ENCODE measurements around the gene PIEZO2.
"Not testable (repeated sequence)": the region's sequence is repeated elsewhere in the genome, so short reads cannot be mapped to it uniquely, and the experiment has no call there.

The PIEZO2 gene

DNA sequence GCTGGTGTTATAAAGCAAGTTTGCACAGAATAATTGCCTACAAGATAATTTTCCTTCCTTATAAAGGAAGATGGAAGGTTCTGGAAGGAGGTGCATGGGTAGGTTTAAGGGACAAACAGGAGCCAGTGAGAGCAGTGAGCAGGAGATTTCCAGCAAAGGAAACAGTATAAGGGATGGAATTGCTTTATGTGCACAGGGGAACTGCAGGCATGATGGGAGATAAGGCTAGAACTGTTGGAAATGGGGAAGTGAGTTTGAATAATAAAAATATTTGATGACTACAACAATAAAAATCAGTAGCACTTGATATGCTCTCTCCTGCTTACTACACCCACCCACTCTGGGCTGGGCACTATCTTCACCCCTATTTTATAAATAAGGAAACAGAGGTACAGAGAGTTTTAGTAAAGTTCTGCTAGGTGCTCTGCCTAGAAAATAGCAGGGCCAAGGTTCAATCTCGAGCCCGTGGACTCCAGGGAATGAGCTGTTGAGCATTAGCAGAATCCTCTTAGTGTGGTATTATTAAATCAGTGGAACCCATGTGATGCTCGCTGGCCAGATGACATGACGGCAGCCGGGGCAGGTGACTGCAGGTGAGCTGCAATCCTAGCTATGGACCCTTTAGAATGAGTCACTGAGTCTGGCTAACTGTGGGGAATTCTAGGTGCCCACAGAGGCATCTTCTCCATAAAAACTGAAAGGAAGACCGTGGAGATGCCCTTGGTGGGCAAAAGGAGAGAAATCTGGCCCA lies 302.5 kb downstream of the PIEZO2 start:
- no peak for DNase-seq (ENCODE audit: low spot score)

DNA sequence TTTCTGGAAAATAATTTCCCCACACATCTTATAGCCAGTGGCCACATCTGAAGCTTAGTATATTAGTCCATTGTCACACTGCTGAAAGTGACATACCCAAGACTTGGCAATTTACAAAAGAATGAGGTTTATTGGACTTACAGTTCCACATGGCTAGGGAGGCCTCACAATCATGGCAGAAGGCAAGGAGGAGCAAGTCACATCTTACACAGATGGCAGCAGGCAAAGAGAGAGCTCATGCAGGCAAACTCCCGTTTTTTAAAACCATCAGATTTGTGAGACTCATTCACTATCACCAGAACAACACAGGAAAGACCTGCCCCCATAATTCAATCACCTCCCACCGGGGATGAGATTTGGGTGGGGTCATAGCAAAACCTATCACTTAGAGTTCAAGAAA lies 303.3 kb downstream of the PIEZO2 start:
- DNase-seq (ENCODE audit: low spot score): not testable (repeated sequence)

DNA sequence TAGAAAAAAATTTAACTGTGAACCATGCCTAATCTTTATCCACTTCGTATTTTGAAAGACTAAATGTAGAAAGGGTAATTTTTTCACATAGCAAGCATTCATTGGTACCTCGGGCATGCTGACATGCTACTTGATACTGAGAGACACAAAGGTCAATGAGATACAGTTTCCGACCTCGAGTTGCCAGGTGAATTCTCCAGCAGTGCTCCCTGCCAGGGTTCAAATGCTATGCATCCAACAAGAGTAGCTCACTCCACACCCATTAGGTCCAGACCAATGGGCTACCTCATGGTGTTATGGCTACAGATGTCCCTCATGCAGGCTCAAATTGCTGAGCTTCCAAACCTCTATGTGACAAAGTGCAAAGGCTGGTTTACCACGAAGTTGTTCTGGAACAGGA lies 305.8 kb downstream of the PIEZO2 start:
- DNase-seq (ENCODE audit: low spot score): no peak

DNA sequence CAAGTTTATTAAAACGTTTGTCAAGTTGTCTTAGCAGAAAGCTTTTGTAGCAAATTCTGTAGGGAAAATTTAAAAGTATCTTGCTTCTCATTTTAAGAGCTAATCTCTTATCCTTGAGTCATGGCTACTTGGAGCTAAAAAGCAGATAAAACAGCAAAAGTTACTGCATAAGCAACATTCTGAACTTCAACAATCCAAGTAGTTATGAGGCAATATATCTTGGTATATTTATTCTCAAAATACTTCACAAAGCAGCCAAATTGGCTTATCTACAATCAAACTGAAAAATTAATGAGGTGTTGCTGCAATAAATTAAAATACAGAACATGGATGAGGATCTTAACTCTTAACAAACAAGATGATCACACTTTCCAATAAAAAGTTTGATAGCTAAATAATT lies 306.5 kb downstream of the PIEZO2 start:
- no peak for DNase-seq (ENCODE audit: low spot score)

DNA sequence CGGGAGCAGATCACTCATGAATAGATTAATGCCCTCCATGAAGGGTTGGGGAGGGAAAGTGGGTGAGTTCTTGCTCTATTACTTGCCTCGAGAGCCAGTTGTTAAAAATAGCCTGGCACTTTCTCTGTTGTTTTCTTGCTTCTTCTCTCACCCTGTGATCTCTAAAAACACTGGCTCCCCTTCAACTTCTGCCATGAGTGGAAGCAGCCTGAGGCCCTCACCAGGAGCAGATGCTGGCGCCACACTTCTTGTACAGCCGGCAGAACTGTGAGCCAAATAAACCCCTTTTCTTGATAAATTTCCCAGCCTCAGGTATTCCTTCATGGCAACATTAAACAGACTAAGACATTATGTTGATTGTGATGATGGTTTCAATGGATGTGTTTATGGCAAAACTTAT lies 307.0 kb downstream of the PIEZO2 start:
- DNase-seq (ENCODE audit: low spot score): no peak

DNA sequence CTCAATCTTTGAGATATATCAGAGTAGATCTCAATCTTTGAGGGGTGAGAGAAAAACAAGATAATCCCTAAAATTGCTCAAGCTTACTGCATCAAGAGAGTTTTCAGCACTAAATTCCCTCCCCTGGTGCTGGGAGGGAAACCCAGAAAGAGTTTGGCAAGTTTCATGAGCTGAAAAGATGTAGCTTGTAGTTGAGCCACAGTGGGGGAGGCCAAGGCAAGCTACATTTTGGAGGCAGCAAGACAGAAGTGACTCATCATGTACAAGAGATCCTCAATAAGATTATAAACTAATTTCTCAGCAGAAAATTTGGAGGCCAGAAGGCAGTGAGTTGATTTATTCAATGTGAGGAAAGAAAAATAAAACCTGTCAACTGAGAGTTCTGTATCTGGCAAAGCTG lies 308.2 kb downstream of the PIEZO2 start:
- no peak for DNase-seq (ENCODE audit: low spot score)

DNA sequence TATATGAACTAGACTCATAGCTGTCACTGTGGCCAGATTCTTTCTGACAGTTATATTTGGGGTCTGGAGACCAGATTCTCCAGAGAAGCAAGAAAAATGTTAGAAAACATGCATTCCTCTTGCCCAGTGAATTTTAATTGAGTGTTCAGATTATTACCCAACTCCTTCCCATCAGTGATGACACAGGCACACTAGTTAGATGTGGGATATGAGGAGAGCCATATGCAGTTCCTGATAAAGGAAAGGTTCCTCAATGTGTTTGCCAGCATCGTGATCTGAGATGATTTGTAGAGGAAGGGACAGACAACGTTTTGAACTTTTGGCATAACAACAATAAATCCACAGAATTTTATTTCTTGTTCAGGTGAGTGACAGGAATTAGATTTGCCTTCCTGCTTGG lies 308.6 kb downstream of the PIEZO2 start:
- no peak for DNase-seq (ENCODE audit: low spot score)

DNA sequence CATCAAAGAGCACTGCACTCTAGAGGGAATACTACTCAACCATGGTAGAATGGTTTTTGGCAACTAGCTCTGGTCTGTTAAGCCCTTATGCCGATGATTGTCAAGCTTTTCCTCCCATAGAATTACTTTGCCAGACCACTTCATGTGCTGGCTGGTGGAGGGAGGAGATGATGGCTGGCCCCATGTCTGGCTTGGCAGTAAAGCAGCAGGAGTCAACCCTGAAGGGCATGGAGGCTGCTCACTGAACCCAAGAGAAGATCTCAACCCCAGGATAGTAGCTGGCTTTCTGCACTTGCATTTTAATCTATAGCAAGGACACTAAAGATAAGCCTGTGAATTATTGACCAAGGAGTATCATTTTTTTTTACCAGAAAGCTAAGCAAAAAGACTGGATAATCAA lies 309.9 kb downstream of the PIEZO2 start:
- no peak for DNase-seq (ENCODE audit: low spot score)

DNA sequence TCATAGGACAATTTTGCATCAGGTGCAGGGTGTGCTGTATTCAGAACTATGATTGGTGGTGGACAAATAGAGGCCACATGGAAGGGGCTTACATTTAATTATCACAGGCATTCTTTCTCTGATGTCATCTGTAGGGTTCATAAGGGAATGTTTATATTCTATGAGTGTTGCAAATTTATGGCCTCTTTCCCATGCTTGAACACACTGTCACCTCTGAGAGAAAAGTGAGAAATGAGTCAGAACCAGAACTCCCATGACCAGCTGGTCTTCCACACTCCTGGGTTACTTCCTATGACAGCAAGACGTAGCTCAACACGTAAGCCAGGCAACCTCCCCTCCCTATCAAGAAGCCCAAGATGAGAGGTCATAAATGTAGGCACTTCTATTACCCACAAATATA lies 310.8 kb downstream of the PIEZO2 start:
- DNase-seq (ENCODE audit: low spot score): no peak

DNA sequence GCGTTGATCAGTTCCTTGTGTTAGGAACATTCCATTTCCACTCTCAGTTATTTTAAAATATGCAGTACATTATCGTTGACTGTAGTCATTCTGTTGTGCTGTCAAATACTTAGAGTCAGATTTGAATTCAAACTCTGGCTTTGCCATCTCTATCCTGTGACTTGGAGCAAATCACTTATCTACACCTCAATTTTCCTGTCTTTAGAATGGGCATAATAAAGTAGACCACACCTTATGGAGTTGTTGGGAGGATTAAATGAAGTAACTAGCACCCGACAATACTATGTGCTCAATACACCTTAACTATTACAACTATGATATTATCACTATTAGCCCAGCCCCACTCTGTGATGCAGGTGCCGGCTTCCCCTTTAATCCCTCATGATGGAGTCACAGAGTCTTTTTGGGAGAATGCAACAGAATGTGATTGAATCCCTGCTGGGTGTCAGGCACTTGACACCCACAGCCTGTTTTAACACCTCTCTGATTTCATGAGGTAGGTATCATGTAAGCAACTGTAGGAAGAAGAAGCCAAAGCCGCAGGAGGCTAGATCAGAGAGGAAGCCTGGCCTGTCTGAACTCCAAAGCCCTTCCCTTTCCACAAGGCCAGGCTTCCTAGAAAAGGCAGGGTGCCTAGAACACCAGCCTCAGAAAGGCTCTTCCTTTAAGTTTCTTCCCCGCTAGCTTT lies 315.1 kb downstream of the PIEZO2 start:
- DNase-seq (ENCODE audit: low spot score): no peak

DNA sequence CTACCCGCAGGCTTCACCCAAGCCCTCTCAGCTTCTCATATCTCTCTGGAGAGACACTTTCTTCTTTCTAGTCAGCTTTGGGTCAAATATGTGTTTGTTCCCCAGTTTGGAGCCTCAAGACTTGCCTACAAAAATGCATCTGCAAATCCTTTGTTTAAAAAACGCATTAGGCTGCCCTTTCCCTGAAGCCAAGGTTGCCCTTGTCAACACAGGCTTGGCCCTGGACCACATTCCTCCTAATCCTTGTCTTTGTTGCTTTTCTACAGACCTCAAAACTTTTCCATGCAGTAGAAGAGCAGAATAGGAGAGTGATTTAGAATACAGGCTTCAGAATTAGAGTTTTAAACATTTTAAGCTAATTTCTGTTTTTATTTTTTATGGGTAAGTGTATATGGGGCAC lies 315.7 kb downstream of the PIEZO2 start:
- DNase-seq (ENCODE audit: low spot score): no peak

DNA sequence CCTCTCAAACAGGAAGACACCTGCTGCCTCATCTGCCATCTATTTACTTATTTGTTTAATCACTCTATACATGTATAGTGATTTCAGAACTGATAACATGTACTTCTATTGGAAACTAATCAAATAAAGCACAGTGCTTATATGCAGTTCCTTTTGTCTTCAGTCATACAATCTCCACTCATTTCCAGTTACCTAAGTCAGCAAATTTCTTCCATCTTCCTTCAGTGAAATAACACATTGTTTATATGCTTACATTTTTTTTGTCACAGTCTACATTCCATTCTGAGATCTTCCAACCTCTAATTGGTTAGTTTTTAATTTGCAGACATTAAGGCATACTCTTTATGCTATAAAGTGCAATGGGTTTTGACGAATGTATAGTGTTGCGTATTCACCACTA lies 323.0 kb downstream of the PIEZO2 start:
- DNase-seq (ENCODE audit: low spot score): no peak

DNA sequence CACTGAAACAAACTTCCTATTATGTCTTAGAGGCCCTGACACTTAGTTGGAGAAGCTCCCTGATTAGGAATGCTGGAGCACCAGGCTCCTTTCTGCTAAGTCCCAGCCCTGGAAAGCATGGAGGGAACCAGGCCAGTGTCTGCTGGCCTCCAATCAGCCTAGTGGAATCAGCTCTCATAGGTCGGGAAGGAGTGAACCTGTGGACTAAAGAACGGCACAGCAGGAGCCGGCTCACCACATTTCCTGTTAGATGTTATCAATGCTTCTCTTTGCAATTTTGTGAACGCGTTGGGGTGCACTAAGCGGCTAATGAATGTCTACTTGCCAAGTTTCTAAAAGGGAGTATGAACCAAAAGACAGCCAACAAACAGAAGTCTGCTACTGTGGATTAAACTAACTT lies 326.9 kb downstream of the PIEZO2 start:
- no peak for DNase-seq (ENCODE audit: low spot score)

DNA sequence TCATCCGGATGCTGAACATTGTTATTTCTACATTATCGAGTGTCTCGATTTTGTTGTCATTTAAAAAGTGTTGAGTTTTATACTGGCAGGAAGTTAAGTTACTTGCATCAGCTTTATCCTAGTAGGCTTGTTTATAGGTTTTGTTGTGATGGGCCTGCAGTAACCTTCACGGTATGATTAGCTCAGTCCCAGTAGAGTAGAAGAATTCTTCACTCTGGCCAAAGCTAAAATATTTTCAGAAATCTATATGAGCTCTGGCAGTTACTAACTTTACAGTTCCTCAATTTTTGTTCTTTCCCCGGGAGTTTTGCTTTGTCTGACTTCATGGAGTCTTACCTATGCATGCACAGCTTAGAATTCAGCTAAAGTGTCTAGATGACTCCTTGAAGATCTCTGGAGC lies 328.7 kb downstream of the PIEZO2 start:
- no peak for DNase-seq (ENCODE audit: low spot score)

DNA sequence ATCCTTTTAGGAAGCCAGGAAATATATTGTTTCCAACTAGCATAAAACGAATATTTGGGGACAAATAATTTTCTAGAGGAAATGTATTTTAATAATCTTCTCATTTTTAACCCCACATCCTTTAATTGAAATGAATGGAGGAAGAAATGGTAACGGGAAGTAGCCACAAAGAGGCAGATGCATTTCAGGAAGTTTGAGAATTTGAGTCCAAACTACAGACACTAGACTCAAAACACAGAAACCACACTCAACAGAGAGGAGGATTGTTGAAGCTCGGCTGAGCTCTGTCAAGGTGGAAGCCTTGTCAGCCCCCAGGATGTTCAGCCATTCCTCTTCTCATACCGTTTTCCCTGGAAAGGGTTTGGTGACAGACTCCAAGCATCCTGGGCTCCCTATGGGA lies 335.0 kb downstream of the PIEZO2 start:
- no peak for DNase-seq (ENCODE audit: low spot score)

DNA sequence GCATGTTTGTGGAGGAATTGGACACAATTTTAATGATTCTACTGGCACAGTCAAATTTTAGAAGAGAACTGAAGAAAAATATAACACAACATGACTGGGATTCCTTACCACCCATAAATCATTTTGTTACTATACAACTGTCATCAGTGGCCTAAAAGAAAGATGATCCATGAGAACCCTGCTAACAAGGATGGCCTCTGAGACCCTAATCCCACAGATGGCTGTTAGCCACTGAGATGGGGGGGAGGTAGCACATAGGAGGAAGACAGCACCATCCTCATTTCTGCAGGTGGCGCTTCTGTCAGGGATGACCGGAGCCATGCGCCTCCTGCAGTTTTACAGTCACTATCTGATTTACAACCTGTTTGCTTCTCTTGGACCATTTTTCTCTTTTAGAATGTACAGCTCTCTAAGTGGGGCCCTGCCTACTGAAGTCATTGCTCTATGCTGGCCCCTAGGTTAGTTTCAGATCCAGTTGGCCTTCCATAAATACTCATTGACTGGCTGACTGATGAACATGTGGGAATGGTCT lies 343.7 kb downstream of the PIEZO2 start:
- no peak for DNase-seq (ENCODE audit: low spot score)

DNA sequence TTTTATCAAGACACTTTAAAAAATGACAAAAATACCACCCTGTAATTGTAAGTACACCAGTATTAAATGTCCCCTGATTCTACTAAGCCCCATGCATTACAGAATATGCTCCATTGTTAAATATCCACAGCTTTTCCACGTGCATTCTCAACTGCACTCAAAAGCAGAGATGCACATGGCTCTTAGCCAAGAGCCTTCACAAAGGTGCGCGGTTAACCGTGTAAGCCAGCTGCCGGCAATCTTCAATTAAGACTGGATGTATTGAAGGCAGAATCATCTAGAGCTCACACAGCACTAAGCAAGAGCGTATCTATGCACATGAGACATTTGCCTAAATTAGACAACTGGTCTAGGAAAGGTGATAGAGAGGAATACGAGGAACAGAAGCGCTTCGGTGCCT lies 345.2 kb downstream of the PIEZO2 start:
- no peak for DNase-seq (ENCODE audit: low spot score)

DNA sequence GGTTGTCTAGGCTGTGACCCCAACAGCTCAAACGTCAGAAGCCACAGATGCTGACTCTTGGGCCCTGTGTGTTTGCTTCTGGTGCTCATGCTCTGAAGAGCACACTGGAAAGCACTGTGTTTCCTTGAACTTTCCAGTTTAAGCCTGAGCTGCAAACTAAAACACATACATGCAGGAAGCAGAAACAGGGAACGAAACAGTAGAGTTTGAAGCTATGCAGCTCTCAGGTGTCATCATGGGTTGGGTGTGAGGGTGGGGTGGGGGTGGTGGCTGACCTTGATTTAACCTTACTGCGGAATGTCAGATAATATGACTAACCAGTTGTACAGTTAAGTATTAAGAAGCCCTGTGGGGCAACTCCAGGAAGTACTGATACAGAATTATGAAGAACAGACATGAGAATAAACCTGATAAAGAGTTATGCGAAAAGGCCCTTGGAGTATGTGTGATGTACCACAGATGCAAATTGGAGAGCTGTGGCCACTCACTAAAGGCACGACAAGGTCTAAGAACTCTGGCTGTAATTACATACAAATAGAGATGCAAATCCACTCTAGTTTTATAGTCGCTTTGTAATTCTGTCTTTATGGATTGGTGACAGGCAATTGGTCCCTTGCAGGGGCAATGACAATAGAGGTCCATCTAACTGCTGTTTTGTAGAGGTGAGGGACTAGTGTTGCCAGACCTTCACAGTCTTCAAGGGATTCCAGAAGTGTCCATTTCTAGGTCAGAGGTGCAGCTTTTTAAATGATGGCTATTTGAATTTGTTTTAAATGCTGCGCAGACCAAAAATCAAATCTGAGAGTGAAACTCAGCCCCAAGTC lies 350.4 kb downstream of the PIEZO2 start:
- DNase-seq (ENCODE audit: low spot score): no peak

DNA sequence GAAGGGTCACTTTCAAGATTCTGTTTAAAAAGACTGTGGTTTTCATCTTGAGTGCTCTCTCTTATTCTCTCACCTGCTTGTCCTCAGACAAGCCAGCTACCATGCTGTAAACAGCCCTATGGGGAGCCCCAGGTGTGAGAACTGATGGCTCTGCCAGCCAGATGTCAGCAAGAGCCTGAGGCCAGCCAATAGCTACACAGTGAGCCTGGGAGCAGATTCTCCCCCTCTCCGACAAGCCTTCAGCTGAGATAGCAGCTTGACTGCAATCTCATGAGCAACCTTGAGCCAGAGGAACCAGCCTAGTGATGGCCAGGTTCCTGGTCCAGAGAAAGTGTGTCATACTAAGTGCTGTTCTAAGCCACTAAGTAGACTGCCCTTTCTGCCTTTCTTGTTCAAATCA lies 351.5 kb downstream of the PIEZO2 start:
- DNase-seq (ENCODE audit: low spot score): no peak

DNA sequence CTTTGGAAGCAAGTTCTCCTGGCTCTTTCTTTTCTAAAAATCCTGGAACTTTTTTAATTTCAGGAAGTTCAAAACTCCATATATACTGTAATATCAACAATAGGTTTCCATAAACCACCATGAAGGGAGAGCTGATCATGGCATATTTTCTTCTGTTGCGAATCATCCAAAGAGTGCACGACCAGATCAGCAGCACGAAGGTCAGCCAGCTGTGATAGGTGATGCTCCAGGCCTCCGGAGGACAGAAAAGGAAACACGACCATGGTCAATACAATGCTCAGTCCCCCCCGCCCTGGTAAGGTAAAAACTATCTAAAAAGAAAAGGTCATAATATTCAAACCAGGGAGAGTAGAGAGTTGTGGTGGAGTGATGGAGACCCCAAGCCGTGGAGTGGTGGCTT lies 354.6 kb downstream of the PIEZO2 start:
- no peak for DNase-seq (ENCODE audit: low spot score)

DNA sequence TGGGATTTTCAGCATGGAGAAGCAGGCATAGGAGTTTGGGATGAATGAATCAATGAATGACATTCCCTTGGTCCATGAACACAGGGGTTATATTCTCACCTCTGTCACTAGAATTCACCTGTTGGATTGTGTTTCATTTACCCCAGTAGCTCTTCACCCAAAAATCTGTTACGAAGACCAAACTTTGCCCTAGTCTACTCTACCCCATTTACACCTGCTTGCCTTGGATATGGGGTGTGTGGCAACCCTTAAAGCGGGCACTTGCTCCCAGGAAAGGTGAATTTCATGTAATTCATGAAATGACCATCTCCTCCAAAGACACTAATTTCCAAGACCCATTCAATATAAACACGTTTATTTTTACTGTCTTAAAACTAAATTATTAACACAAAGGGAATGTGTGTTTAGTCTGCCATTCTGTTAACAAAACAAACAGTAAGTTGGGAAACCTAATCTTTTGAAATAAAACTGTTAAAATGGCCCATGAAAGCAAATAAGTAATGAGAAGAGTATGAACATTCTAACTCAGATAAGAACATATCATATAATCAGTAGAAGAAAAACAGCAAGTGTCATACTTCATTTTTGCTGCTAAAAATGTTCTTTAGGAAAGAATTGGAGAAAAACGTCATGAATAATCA lies 355.5 kb downstream of the PIEZO2 start:
- no peak for DNase-seq (ENCODE audit: low spot score)

DNA sequence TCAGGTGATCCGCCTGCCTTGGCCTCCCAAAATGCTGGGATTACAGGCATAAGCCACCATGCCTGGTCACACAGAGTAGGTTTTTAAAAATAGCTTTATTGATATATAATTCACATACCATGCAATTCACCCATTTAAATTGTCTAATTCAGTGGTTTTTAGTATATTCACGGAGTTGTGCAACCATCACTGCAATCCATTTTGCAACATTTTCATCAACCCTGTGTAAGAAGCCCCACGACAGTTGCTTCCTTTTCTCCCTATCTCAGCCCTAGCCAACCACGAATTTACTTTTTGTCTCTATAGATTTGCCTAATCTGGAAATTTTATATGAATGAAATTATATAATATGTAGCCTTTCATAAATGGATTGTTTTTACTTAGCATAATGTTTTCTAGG lies 357.2 kb downstream of the PIEZO2 start:
- no peak for DNase-seq (ENCODE audit: low spot score)

Data from LoVo (cell line).